Muscle of back (tissue), 10 donors: ENCODE results near the gene CTU1. TPM values are rescaled to one million over a fixed set of nuclear protein-coding genes. Genes with fewer than 3 reads are reported as not detected.

ENCODE experiments used
- polyA plus RNA-seq, 10 donors: library from polyadenylated mRNA; unstranded; fragments of 120-200 nt; gene quantifications; one replicate each; pipeline ENCODE4 v1.2.1, GENCODE V29; 2013; ENCODE audit not compliant: insufficient read length in 10 of 10

CTU1 gene
- polyA plus RNA-seq, 10 donors: 1.5 to 3.0 (median 2.2) TPM

Other genes starting within 250 kb of the CTU1 start
- not detected for gene KLK2, start 235.0 kb downstream of the CTU1 start, polyA plus RNA-seq
- not detected for gene KLK4, start 197.0 kb downstream of the CTU1 start, polyA plus RNA-seq
- under 1 TPM in 1 of 10 donors, not detected in 9; 0.15 TPM for gene KLK5, start 155.4 kb downstream of the CTU1 start, polyA plus RNA-seq
- under 1 TPM in 6 of 10 donors, not detected in 4; 0.14 to 0.52 (median 0.24) TPM for gene KLK6, start 138.8 kb downstream of the CTU1 start, polyA plus RNA-seq
- under 1 TPM in 4 of 10 donors, not detected in 6; 0.11 to 0.31 (median 0.24) TPM for gene KLK7, start 124.5 kb downstream of the CTU1 start, polyA plus RNA-seq
- 1 to 10 TPM in 2 of 10 donors, not detected in 8; 1.3 to 2.1 TPM for gene KLK8, start 106.8 kb downstream of the CTU1 start, polyA plus RNA-seq
- gene KLK10, start 88.7 kb downstream of the CTU1 start, polyA plus RNA-seq: under 1 TPM in 7 of 10 donors, not detected in 3; 0.10 to 0.84 (median 0.14) TPM
- gene KLK11, start 81.8 kb downstream of the CTU1 start, polyA plus RNA-seq: 1 to 10 TPM in 2 of 10 donors, under 1 TPM in 1, not detected in 7; 0.10 to 5.1 (median 1.5) TPM
- not detected for gene KLK12, start 73.4 kb downstream of the CTU1 start, polyA plus RNA-seq
- gene KLK13, start 43.3 kb downstream of the CTU1 start, polyA plus RNA-seq: under 1 TPM in 2 of 10 donors, not detected in 8; 0.37 to 0.51 TPM
- gene KLK14, start 25.5 kb downstream of the CTU1 start, polyA plus RNA-seq: under 1 TPM in 6 of 10 donors, not detected in 4; 0.12 to 0.42 (median 0.23) TPM
- 1 to 10 TPM in 7 of 10 donors, under 1 TPM in 3; 0.60 to 1.6 (median 1.2) TPM for gene SIGLEC9, start 16.5 kb upstream of the CTU1 start, polyA plus RNA-seq
- gene SIGLEC7, start 33.9 kb upstream of the CTU1 start, polyA plus RNA-seq: under 1 TPM; 0.42 to 0.93 (median 0.57) TPM
- gene CD33, start 116.7 kb upstream of the CTU1 start, polyA plus RNA-seq: 1 to 10 TPM; 2.1 to 4.5 (median 2.9) TPM
- not detected for gene SIGLECL1, start 142.7 kb upstream of the CTU1 start, polyA plus RNA-seq
- under 1 TPM; 0.09 to 0.51 (median 0.18) TPM for gene IGLON5, start 203.2 kb upstream of the CTU1 start, polyA plus RNA-seq
- gene VSIG10L, start 233.7 kb upstream of the CTU1 start, polyA plus RNA-seq: 1 to 10 TPM in 9 of 10 donors, under 1 TPM in 1; 0.99 to 1.7 (median 1.2) TPM